Muscle layer of colon (tissue), 2 donors: ENCODE measurements around the gene CYP8B1.
"Not testable (repeated sequence)": the region's sequence is repeated elsewhere in the genome, so short reads cannot be mapped to it uniquely, and the experiment has no call there.

Source experiments
- H3K27ac ChIP-seq: one replicate; pipeline ENCODE4 v1.7.0; 2013; ENCODE audit warnings: low read depth, mild to moderate bottlenecking, low read length, moderate library complexity
- H3K27me3 ChIP-seq, 2 donors: one replicate each; pipeline ENCODE4 v1.7.0; 2013; ENCODE audit warnings: low read length in 2 of 2, mild to moderate bottlenecking in 2 of 2; ENCODE audit not compliant: insufficient read depth in 2 of 2, control insufficient read depth in 1 of 2
- H3K36me3 ChIP-seq: one replicate; pipeline ENCODE4 v1.7.0; 2013; ENCODE audit warnings: mild to moderate bottlenecking, low read length; ENCODE audit not compliant: insufficient read depth
- H3K4me1 ChIP-seq: one replicate; pipeline ENCODE4 v1.7.0; 2013; ENCODE audit warnings: mild to moderate bottlenecking, low read length; ENCODE audit not compliant: insufficient read depth
- H3K4me3 ChIP-seq, 2 donors: one replicate each; pipeline ENCODE4 v1.7.0; 2013; ENCODE audit warnings: low read length in 2 of 2, low read depth in 1 of 2, mild to moderate bottlenecking in 1 of 2, moderate library complexity in 1 of 2
- H3K9ac ChIP-seq: one replicate; pipeline ENCODE4 v1.7.0; 2013; ENCODE audit warnings: low read length
- H3K9me3 ChIP-seq: one replicate; pipeline ENCODE4 v1.7.0; 2013; ENCODE audit warnings: mild to moderate bottlenecking, low read length
- donor health status: abdominal sarcoma.
- donor health status: Adenocarcinoma of cecum.

Gene CYP8B1

DNA sequence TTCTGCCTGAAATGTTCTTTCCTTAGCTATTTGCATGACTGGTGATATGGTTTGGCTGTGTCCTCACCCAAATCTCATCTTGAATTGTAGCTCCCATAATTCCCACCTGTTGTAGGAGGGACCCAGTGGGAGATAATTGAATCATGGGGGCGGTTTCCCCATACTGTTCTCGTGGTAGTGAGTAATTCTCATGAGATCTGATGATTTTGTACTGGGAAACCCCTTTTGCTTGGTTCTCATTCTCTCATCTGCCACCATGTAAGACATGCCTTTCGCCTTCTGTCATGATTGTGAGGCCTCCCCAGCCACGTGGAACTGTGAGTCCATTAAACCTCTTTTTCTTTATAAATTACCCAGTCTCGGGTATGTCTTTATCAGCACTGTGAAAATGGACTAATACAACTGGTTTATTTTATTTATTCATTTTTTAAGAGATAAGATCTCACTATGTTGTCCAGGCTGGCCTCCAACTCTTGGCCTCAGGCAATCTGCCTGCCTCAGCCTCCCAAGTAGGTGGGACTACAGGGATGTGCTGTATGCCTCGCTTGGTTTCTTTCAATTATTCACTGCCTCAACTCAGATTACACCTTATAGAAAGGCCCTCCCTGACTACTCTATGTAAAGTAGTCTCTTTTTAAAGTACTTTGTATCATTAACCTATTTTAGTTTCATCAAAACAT is 7.7 kb upstream of the CYP8B1 start:
- not testable (repeated sequence) for H3K27ac ChIP-seq, H3K27me3 ChIP-seq, H3K9ac ChIP-seq, H3K4me3 ChIP-seq, H3K9me3 ChIP-seq, H3K36me3 ChIP-seq, H3K4me1 ChIP-seq

DNA sequence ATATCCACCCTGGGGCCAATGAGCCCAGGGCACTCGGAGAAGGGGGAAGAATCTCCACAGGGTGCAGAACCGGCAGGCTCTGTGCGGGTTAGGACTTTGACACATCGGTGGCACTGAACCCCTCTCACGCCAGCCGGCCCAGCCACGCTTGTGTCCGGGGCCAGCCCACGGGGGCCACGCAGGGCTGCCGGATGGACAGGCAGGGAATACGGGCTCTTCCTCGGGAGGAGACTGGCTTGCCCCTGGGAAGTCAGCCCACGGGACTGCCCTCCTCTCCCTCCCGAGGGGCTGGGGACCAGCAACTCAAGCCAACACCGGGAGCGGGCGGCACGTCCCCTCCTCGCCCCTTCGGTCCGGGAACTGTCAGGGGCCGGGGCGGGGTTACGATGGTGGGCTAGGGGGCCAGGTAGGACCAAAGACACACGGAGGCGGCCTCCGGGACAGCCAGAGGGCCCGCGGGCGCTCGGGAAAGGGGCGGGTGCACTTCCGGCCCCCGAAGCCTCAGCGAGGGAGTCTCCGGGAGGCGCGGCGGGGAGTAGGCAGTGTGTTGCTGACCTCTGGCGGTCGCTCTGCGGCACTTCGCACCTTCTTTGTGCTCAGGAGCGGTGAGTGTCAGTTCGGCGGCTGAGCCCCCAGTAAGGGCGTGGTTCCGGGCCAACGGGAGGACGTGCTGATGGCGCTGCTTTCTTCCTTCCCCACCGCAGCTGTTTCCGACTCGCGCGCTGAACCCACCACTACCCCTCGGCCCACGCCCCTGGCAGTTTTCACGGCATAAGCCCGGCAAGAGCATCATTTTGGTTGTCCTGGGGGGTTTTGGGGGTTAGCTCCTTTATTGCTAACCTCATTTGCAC is 5.1 kb upstream of the CYP8B1 start:
- peaks cover 9% of the 10 kb centered on the region for H3K4me1 ChIP-seq
- peak overlapping the region; percentile 61 for H3K9ac ChIP-seq
- H3K36me3 ChIP-seq: no peaks in the 10 kb centered on the region
- H3K9me3 ChIP-seq: no peaks in the 10 kb centered on the region
- H3K27ac ChIP-seq: peak overlapping the region; percentile 83
- no peaks in the 10 kb centered on the region for H3K27me3 ChIP-seq
- peak overlapping the region; percentile 69 to 72 for H3K4me3 ChIP-seq

DNA sequence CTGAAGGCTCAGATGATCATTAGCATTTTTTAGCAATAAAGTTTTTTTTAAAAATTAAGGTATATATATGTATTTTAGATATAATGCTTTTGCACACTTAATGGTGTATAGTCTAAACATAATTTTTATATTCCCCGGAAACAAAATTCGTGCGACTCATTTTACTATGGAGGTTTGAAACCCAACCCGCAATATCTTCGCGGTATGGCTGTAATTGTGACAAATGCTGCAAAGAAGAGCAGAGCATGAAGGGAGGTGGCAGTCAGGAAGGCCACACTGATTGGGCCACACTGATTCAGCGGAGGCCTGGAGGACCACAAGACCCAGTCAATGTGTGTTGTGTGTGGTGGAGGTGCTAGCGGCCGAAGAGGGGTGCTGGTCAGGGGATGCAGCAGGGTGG is 4.5 kb upstream of the CYP8B1 start:
- H3K9ac ChIP-seq: peak overlapping the region; percentile 61
- no peaks in the 10 kb centered on the region for H3K36me3 ChIP-seq
- peaks cover 9% of the 10 kb centered on the region for H3K4me1 ChIP-seq
- H3K9me3 ChIP-seq: no peaks in the 10 kb centered on the region
- H3K27me3 ChIP-seq: no peaks in the 10 kb centered on the region
- H3K4me3 ChIP-seq: peak overlapping the region in 1 of 2 donors; percentile 72
- H3K27ac ChIP-seq: no peak overlapping the region

DNA sequence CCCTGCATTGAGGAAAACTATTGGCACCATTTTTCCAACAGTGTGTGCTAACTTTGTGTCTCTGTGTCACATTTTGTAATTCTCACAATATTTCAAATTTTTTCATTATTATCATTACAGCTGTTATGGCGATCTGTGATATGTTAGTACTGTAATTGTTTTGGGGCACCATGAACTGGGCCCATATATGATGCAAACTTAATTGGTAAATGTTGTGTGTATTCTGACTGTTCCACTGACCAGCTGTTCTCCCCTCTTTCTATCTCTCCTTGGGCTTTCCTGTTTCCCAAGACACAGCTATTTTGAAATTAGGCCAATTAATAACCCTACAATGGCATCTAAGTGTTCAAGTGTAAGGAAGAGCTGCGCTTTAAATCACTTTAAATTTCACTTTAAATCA is 2.2 kb upstream of the CYP8B1 start:
- Histone ChIP-seq H3K4me3 (no peak overlapping the region), H3K9ac (no peak overlapping the region), H3K4me1 (peaks cover 9% of the 10 kb centered on the region), H3K9me3 (no peaks in the 10 kb centered on the region), H3K36me3 (no peaks in the 10 kb centered on the region), H3K27me3 (no peaks in the 10 kb centered on the region), H3K27ac (no peak overlapping the region)

DNA sequence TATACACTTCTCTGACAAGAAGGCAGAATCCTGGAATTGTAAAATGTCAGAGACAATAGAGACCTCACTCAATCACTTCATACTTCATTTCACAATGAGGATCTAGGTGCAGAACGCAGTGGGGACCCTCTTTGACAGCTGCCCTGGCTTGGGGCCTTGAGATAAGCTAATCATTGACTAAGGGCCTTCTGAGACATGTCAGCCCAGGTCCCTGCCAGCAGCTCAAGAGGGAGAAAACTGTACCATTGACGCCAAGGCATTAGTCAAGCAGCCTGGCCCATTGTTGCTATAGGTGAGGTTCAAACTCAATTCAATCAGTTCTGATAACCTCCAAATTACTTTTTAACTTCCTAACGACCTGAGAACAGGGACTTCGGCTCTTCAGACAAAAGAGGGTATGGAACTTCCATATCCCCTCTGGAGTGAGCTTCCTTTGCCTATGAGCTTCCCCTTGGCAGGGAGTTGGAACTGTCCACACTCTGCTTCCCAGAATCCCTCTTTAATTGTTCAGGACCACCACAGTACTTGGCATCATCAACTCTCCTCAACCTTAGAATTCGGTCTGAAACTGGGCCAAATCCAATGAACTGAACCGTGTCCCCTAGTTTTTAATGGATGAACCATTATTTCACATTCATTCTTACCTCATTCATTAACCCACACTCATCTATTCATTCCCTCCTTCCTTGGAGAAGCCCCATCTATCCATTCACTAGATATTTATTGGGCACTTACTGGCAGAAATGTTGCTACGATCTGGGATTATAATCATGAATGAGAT is 1.5 kb upstream of the CYP8B1 start:
- H3K27ac ChIP-seq: no peak overlapping the region
- H3K36me3 ChIP-seq: no peaks in the 10 kb centered on the region
- H3K4me3 ChIP-seq: no peak overlapping the region
- H3K9ac ChIP-seq: no peak overlapping the region
- H3K27me3 ChIP-seq: no peaks in the 10 kb centered on the region
- H3K4me1 ChIP-seq: peaks cover 9% of the 10 kb centered on the region
- no peaks in the 10 kb centered on the region for H3K9me3 ChIP-seq

DNA sequence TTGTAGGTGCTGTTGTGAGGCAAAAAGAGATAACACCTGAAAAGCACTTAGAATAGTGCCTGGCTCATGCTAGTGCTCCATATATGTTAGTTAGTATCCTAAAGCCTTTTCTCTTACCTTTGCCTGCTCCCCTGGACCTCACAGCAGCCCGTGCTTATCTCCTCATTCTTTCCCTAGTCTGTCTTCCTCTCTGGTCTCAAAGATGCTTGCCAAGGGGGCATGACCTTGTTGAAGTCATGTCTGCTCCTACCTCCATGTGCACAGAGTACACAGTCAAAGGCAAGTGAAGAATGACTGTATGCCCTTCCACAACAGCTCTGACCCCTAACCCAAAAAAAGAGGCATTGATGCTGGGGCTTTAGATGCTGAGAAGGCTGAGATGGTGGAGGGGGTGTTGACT is 722 bp upstream of the CYP8B1 start:
- H3K4me1 ChIP-seq: peaks cover 8% of the 10 kb centered on the region
- no peaks in the 10 kb centered on the region for H3K27me3 ChIP-seq
- H3K36me3 ChIP-seq: no peaks in the 10 kb centered on the region
- no peak overlapping the region for H3K9ac ChIP-seq
- no peak overlapping the region for H3K27ac ChIP-seq
- H3K9me3 ChIP-seq: no peaks in the 10 kb centered on the region
- H3K4me3 ChIP-seq: no peak overlapping the region

DNA sequence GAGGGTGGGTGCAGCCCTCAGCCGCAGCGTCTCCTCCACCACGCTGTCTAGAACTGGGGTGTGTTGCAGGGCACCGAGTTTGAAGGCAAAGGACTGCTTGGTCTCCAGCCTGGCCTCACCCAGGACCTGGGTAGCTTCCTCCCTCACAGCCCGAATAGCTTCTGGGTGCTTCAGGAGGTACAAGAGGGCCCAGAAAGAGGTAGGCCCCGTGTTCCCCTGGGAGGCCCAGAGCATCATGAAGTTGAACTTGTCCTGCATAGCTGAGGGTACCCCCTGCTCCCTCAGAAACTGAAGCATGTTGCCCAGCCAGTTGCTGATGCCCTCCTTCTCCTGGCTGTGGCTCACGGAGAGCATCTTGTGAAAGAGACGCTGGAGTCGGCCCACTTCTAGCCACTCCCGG is 930 bp downstream of the CYP8B1 start:
- Histone ChIP-seq H3K4me3 (no peak overlapping the region), H3K4me1 (no peaks in the 10 kb centered on the region), H3K27me3 (no peaks in the 10 kb centered on the region), H3K9me3 (no peaks in the 10 kb centered on the region), H3K9ac (no peak overlapping the region), H3K27ac (no peak overlapping the region), H3K36me3 (no peaks in the 10 kb centered on the region)

DNA sequence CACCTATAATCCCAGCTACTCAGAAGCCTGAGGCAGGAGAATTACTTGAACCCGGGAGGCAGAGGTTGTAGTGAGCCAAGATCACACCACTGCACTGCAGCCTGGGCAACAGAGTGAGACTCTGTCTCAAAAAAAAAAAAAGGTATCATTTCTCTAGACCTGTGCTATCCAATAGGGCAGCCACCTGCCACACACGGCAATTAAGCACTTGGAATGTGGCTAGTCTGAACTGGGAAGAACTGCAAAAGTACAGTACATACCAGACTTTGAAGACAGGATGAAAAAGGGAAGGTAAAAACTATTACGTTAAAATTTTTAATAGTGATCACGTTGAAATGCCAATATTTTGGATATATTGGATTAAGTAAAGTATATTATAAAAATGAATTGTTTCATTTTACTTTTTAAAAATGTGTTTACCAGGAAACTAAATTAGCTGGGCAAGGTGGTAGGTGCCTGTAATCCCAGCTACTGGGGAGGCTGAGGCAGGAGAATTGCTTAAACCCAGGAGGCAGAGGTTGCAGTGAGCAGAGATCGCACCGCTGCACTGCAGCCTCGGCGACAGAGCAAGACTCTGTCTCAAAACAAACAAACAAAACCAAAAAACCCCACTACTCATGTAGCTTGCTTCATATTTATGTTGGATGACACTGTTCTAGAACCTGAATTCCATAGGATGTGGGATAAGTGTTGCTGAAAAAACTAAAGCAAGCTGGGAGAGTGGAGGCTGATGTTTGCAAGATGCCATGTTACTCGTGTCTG is 2.3 kb downstream of the CYP8B1 start:
- Histone ChIP-seq H3K4me1 (no peaks in the 10 kb centered on the region), H3K9me3 (no peaks in the 10 kb centered on the region), H3K27ac (no peak overlapping the region), H3K27me3 (no peaks in the 10 kb centered on the region), H3K9ac (no peak overlapping the region), H3K4me3 (no peak overlapping the region), H3K36me3 (no peaks in the 10 kb centered on the region)

DNA sequence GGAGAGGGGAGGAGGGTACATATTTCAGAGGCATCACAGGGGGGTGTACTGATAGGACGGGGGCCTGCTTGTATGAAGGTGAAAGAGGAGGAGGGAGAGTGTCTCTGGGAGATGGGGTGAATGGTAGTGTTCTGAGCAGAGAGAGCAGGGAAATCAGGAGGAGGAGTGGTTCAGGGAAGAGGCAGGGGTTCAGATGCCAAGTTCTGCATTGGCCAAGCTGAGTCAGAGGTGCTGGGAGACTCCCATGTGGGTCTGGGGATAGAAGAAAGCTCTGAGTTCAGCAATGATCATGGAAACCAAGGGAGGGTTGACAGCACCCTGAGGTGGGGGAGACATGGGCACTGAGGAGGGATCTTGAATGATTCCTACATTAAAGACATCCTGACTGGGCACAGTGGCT is 3.0 kb downstream of the CYP8B1 start:
- H3K27ac ChIP-seq: no peak overlapping the region
- H3K9me3 ChIP-seq: no peaks in the 10 kb centered on the region
- no peaks in the 10 kb centered on the region for H3K27me3 ChIP-seq
- H3K9ac ChIP-seq: no peak overlapping the region
- H3K4me3 ChIP-seq: no peak overlapping the region
- H3K4me1 ChIP-seq: no peaks in the 10 kb centered on the region
- H3K36me3 ChIP-seq: no peaks in the 10 kb centered on the region

DNA sequence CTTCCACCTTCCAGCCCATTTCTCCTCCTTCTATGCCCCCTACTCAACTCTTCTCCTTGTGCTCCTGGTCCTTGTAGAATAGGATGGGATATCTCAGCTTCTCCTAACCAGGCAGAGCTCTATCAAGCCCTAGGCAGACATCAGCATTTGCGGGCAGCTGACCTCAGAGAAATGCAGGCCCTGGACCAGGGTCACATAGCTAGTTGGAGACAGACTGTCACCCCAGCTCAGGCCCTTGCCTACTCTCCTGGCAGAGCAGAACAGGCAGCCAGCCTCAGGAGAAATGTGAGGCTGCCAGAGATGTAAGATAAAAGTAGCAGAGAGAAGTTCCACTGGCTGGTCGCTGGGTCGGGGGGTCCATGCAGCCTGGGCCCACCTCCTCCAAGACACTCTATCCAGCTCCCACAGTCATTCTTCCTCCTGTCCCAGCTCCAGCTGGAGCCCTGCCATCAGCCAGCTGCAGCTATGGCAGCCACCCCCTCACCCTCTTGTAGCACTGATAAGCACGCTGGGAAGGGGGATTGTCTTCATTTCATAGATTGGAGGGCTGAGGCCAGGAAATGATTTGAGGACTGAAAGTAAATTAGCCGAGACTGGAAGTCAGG is 4.0 kb downstream of the CYP8B1 start:
- no peaks in the 10 kb centered on the region for H3K27me3 ChIP-seq
- no peaks in the 10 kb centered on the region for H3K36me3 ChIP-seq
- H3K9me3 ChIP-seq: no peaks in the 10 kb centered on the region
- H3K4me3 ChIP-seq: no peak overlapping the region
- H3K27ac ChIP-seq: no peak overlapping the region
- H3K4me1 ChIP-seq: no peaks in the 10 kb centered on the region
- H3K9ac ChIP-seq: no peak overlapping the region

DNA sequence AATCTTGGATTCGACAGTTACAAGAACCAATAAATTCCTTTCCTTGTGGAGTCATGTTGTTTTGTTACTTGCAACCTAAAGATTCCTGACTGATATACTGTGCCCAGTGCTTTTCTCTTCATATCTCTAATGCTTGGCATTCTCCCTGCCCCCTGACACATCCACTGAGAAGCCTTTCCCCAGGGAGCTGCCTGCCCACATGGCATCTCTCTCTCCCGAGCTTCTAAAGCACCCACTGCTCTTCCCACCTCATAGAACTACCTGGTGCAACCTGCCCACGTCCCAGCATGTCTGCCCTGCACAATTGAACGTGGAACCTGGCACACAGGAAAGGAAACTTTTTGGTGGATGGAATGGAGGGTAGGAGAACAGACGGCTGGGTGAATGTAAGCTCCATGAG is 6.8 kb downstream of the CYP8B1 start:
- no peak overlapping the region for H3K4me3 ChIP-seq
- H3K27me3 ChIP-seq: no peaks in the 10 kb centered on the region
- no peak overlapping the region for H3K9ac ChIP-seq
- no peaks in the 10 kb centered on the region for H3K36me3 ChIP-seq
- H3K27ac ChIP-seq: no peak overlapping the region
- H3K9me3 ChIP-seq: no peaks in the 10 kb centered on the region
- H3K4me1 ChIP-seq: no peaks in the 10 kb centered on the region
